GM19468 (cell line): ENCODE data around the gene PSMD8.
"Not testable (repeated sequence)": the region's sequence is repeated elsewhere in the genome, so short reads cannot be mapped to it uniquely, and the experiment has no call there.

Experiments used
- ATAC-seq: cut with Tn5 transposase; IDR thresholded peaks from one replicate; pipeline ENCODE4 v1.9.1; 2021; ENCODE audit warnings: mild to moderate bottlenecking, moderate library complexity, moderate number of reproducible peaks; ENCODE audit not compliant: unreplicated experiment; ENCODE audit errors: extremely low read depth

PSMD8 gene

DNA sequence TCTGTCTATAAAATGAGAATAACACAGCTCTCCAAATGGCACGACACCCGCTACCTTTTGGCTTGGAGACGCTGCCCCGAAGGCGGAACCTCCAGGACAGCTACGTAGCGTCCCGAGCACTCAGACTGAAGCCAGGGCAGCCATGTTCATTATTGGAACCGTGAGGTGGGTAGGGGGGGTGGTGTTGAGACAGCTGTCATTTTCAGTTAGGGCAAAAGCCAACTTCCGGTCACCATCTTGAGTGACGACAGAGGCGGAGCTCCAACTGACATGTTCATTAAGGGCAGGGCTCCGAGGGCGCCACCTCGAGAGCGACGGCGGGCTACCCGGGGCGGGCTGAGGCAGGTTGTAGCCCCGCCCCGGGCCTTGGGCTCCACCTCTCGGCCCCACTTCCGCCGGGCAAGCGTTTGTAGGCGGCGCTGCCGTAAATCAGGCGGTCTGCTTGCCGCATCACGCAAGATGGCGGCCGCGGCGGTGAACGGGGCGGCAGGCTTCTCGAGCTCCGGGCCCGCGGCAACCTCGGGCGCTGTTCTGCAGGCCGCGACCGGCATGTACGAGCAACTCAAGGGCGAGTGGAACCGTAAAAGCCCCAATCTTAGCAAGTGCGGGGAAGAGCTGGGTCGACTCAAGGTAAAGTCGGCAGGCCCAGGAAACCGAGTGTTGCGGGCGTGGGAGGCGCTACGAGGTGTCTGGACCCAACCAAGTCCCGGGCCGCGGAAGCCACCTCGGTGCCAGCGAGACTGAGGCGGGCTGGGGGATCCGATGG is at the start of gene PSMD8:
PSMD8 (plus strand) TSS at position 240 of the 766 bp plus-strand sequence; CDS start at position 271, 31 bp downstream.
- peak; percentile 81 for ATAC-seq

DNA sequence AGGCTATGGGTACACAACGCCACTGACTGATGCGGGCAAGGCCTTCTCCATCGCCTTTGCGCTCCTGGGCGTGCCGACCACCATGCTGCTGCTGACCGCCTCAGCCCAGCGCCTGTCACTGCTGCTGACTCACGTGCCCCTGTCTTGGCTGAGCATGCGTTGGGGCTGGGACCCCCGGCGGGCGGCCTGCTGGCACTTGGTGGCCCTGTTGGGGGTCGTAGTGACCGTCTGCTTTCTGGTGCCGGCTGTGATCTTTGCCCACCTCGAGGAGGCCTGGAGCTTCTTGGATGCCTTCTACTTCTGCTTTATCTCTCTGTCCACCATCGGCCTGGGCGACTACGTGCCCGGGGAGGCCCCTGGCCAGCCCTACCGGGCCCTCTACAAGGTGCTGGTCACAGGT is 47.8 kb upstream of the PSMD8 start:
- no peak for ATAC-seq

DNA sequence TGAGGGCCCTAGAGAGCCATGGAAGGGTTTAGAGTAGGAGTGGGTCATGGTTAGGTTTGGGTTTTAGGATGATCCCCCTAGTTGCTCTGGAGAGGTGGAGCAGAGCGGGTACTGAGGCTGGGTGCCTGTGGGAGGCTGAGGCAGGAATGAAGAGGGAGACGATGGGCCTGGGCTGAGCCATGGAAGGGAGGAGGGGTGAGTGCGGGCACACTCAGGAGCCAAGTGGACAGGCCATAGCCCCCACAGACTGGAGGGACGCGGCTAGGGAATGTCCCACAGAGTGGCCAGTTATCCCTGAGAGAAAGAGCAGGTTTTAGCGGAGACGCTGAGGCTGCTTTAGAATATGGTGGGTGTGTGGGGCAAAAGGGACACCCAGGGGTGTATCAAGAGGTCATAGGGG is 44.7 kb upstream of the PSMD8 start:
- ATAC-seq = no peak

DNA sequence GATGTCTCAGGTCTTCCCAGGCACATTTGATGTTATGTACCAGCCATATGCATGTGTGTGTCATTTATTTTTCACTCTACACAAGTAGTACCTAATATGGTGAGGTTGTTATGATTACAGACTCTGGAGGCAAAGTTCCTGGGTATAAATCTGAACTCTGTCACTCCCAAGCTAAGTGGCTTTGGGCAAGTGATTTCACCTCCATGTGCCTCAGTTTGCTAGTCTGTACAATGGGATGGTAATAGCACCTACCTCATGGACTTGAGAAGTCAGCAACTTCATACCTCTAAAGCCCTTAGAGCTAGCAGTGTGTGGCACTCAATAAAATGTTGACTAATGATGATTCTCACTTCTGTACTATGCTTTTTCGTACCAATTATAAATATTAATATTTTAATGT is 42.6 kb upstream of the PSMD8 start:
- no peak for ATAC-seq

DNA sequence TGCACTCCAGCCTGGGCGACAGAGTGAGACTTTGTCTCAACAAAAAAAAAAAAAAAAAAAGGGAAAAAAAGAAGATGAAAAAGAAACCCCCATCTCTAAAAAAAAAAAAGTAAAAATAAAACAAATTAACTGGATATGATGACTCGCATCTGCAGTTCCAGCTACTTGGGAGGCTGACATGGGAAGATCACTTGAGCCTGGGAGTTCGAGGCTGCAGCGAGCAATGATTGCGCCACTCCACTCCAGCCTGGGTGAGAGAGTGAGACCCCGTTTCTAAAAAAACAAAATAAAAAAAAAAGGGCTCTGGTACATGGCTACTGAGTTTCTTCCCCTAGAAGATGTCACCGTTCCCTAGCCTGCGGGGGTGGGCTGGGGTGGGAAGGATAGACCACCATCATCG is 41.1 kb upstream of the PSMD8 start:
- no peak for ATAC-seq

DNA sequence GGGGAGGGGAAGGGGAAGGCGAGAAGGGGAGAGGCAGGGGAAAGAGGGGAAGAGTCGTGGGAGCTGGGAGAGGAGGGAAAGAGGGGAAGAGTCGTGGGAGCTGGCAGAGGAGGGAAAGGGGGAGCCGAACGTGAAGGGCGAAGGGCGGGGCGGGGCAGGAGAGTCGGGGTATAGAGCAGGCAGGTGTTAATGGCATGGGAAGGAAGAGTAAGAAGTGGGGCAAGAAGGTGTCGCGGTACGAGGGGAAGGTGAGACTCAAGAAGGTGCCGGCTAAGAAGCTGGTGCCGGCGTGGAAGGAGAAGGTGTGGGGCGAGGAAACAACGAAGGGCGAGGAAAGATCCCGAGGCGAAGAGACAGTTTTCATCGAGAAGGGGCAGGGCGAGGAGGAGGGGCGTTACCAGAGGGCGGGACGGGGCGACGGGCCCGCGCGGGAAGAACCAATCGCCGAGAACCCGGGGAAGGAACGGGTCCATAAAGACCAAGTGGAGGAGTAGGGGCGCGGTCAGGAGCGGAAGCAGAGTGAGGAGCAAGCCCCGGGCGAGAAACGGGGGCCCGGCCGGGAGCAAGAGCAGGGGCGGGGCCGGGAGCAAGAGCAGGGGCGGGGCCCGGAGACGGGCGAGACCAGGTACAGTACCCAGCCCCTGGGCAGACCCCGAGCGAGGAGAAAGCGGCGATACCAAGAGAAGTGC is 38.3 kb upstream of the PSMD8 start:
- peak; percentile 31 for ATAC-seq

DNA sequence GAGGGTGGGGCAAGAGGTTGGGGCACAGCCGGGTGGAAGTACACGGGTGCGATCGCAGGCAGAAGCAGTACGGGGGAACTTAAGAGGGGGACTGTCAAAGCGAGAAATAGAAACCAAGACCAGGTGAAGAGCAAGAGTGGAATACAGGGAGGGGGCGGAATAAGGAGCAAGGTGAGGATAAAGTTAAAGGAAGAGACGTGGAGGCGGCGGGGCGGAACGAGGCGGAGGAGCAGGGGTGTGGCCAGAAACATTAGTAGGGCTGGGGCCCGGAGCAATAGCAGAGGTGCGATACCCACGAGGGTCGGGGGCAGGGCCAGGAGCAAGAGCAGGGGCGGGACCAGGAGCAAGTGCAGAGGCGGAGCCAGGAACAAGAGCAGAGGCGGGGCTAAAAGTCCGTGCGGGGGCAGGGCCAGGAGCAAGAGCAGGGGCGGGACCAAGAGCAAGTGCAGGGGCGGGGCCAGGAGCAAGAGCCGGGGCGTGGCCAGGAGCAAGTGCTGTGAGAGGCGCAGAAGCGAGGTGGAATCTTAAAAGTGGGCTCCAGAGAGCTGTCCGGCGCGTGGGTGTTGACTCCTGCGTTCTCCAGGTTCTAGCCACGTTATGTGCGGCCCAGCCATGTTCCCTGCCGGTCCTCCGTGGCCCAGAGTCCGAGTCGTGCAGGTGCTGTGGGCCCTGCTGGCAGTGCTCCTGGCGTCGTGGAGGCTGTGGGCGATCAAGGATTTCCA is 37.6 kb upstream of the PSMD8 start:
- ATAC-seq = peak; percentile 26

DNA sequence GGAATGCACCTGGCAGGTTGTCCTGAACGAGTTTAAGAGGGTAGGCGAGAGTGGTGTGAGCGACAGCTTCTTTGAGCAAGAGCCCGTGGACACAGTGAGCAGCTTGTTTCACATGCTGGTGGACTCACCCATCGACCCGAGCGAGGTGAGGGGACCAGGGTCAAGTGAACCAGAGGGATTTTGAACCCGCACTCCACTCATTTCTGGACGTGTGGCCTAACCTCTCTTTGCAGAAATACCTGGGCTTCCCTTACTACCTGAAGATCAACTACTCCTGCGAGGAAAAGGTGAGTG is 37.1 kb upstream of the PSMD8 start:
- ATAC-seq = no peak

DNA sequence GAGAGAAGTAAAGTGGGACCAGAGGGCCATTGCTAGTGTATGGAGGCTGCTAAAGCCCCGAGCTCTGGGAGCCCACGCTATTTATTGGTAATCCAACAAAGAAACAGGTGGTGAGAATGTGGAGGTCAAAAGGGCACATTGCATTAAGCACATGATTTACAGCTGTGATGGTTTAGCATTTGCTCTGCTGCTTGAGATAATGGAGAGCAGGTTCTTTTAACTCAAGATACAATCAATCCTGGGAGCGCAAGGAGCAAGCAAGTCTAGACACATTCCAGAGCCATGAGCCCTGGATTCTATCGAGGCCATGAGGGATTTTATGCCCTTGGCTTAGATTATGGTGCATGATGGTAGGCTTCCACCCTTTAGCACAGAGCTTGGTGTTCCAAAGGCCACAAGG is 35.4 kb upstream of the PSMD8 start:
- ATAC-seq = not testable (repeated sequence)

DNA sequence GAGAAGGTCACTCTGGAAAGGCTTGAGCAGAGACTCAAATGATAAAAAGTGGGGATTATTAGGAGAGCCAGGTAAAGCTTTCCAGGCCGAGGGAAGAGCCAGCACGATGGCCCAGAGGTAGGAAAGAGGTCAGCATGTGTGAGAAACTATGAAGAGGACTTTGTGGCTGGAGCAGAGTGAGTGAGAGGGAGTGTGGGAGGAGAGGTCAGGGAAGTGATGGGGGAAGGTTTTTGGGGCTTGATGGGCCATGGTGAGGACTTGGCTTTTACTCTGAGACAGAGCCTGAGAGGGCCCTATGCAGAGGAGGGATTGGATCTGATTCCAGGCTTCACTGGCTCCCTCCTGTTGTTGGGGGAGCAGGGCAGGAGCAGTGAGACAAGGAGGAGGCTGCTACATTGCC is 33.4 kb upstream of the PSMD8 start:
- ATAC-seq = no peak

DNA sequence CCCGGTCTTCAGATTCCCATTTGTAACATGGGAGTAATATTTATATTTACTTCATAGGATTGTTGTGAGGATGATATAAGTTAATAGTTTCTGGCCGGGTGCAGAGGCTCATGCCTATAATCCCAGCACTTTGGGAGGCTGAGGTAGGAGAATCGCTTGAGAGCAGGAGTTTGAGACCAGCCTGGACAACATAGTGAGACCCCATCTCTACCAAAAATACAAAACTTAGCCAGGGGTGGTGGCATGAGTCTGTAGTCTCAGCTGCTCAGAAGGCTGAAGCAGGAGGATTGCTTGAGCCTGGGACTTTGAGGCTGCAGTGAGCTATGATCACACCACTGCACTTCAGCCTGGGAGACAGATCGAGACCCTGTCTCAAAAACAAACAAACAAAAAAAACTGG is 27.5 kb upstream of the PSMD8 start:
- ATAC-seq = no peak

DNA sequence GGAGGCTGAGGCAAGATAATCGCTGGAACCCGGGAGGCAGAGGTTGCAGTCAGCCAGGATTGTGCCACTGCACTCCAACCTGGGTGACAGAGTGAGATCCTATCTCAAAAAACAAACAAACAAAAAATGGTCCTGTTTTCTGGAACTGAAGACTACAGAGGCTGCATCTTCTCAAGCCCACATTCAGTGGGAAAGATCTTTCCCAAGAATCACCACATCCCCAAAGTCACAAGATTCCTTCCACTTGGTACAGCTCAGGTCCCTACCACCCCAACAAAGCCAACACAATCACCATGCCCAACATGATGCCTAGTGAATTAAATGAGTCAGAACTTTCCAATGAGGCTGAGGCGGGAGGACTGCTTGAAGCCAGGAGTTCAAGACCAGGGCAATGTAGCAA is 23.5 kb upstream of the PSMD8 start:
- ATAC-seq = no peak

DNA sequence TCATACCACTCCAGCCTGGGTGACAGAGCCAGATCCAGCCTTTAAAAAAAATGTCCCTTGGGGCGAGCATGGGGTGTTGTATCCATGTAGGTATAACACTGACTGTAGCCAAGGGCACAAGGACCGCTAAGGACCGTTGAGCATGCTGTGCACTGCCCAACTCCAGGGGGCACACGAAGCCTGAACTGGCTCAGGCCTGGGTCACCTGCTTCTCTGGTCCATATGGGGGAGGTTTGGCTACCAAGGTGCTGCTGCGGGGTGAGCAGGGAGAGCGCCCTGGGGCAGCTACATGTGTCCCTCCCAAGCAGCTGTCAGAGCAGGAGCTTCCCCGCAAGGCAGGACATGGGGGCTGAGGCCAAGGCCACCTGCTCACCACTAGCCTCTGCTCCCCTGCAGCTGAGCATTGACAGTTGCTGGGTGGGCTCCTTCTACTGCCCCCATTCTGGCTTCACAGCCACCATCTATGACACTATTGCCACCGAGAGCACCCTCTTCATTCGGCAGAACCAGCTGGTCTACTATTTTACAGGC is 22.4 kb upstream of the PSMD8 start:
- ATAC-seq = no peak

DNA sequence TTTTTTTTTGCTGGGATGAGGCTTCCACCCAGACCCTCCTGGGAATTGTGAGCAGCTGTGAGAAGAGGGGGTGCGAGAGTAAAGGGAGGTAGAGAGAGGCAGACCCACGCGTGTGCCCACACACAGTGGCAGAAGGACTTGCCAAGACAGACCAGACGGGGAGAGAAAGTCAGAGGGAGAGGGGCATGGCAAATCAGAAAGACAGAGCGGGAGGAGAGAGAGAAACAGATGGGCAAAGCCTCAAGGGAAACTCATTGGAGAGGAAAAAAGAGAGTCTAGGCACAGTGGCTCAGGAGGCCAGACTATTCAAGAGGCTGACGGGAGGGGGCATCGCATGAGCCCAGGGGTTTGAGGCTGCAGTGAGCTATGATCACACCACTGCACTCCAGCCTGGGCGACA is 21.8 kb upstream of the PSMD8 start:
- ATAC-seq = no peak

DNA sequence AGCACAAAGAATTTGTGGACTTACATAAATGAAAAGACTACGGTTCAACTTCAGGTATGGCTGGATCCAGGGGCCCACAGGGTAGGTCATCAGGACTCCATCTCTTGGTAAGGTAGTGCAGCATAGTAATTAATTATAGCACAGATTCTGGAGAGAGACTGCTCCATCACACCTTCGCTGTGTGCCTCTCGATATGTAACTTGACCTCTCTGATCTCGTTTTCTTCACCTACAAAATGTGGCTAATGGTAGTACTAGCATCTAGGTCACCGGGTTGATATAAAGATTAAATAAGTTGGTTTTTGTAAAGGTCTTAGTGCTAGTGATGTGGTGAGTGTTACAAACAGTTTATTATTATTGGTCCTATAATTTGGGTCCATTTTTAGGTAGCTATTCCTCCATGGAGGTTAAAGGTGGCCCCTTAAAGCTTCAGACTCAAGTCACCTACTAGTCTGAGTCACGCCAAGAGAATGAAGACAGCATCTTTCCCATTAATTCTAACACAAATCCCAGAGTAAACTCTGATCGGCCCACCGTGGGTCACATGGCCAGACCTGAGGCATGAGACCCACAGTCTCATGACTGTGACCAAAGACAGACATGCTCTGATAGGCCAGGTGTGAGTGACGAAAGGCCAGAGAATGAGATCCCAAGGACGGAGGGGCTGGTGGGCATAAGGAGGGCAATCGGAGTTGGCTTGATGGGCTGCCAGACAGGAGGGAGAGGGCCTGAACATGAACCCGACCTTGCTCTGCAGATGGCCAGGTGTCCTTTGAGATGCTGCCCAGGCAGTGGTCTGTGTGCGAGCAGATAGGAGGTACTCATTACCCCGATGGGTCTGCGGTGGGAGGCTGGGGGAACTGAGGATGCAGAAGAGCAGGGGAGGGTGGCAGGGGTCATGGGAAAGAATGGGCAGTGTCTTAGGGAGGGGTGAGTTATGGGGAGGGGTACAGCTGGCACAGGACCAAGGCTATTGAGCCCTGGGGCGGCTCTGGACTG is 18.3 kb upstream of the PSMD8 start:
- ATAC-seq = no peak

DNA sequence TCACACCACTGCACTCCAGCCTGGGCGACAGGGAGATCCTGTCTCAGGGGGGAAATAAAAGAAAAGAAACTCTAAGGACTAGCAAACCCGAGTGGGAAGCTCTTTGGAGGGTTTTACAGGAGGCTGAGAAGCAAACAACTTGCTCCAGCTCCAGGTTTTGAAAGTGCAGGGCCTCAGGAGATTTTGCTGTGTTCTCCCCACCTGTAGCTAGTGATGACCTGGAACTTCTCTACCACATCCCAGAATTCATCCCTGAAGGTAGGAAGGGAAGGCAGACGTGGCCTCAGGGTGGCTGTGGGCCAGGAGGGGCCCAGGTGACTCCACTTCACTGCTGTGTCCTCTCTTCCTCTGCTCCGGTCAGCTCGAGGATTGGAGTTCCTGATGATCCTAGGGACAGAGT is 16.3 kb upstream of the PSMD8 start:
- no peak for ATAC-seq

DNA sequence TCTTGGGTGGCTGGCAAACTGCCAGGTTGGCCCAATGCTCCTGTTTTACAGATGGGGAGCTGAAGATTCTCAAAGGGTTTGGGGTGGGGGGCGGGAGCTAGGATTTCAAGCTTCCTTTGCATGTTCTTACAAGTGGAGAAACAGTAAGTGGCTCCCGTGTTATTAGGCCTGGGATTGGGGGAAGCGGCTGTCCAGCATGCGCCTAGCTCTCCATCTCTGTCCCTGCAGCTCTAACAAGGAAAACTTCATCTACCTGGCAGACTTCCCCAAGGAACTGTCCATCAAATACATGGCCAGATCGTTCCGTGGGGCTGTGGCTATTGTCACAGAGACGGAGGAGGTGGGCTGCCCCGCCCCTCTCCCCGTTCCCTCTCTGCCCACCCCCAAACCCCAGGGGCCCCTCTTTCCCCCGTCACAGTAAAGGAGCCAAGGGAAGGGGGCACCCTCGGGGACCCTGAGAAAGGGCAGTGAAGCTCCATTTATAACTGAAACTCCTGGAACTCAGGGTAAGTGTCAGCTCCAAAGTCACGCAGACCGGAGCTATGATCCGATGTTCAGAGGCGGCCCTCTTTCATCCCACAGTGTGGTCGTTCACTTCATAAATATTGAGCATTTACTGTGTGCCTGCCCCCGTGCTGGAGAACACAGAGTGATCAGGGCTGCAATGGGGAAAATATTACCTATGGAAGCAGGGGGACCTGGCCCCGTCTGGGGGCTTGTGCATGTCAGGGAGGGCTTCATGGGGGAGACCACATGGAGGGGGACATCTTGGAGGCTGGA is 14.9 kb upstream of the PSMD8 start:
- ATAC-seq = no peak

DNA sequence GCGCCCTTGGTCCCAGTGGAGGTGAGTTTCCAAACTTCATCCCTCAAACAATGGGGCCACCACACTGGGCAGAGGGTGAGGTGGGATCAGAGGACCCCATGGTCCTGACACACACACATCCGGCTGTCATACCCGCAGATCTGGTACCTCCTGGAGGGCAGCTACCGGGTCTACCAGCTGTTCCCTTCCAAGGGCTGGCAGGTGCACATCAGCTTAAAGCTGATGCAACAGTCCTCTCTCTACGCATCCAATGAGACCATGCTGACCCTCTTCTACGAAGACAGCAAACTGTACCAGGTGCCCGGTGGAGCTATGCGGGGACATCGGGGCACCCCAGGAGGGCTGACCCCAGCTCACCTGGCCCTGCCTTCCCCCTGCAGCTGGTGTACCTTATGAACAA is 14.0 kb upstream of the PSMD8 start:
- ATAC-seq = no peak
